ENCODE measurements around the gene CLDN7.

DNA sequence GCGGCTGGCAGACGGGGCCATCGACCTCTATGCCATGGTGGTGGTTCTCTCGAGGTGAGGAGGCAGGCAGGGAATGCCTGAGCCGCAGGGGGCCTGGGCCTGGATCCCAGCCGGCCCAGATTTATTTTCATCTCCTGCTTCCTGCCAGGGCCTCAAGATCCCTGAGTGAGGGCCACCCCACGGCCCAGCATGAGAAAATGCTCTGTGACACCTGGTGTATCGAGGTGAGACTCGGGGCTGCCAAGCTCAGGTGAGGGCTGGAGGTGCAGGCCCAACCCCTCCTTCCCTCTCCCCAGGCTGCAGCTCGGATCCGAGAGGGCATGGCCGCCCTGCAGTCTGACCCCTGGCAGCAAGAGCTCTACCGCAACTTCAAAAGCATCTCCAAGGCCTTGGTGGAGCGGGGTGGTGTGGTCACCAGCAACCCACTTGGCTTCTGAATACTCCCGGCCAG is 37.6 kb downstream of the CLDN7 start:
- TF ChIP-seq, protein P1, sequence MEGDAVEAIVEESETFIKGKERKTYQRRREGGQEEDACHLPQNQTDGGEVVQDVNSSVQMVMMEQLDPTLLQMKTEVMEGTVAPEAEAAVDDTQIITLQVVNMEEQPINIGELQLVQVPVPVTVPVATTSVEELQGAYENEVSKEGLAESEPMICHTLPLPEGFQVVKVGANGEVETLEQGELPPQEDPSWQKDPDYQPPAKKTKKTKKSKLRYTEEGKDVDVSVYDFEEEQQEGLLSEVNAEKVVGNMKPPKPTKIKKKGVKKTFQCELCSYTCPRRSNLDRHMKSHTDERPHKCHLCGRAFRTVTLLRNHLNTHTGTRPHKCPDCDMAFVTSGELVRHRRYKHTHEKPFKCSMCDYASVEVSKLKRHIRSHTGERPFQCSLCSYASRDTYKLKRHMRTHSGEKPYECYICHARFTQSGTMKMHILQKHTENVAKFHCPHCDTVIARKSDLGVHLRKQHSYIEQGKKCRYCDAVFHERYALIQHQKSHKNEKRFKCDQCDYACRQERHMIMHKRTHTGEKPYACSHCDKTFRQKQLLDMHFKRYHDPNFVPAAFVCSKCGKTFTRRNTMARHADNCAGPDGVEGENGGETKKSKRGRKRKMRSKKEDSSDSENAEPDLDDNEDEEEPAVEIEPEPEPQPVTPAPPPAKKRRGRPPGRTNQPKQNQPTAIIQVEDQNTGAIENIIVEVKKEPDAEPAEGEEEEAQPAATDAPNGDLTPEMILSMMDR (IDR thresholded peaks at IDR 0.05), result no peak
- no peak for TF ChIP-seq POLR2A (IDR thresholded peaks at IDR 0.05)

Measured in gastroesophageal sphincter (tissue), 3 donors.